Omental fat pad (tissue), 4 donors: ENCODE measurements around the gene CREB5. TPM values are rescaled to one million over a fixed set of nuclear protein-coding genes. Genes with fewer than 3 reads are reported as not detected.

Experiments
- ATAC-seq: fragments of 150-250 bp; one replicate; pipeline ENCODE4 v1.9.1; 2016; ENCODE audit warnings: mild to moderate bottlenecking, moderate library complexity; ENCODE audit not compliant: low FRiP score
- DNase-seq: peaks from one replicate; pipeline ENCODE4 v3.0.0-alpha.2; 2019; ENCODE audit warnings: low spot score
- total RNA-seq, 4 donors: library from RNA; depleted of rRNA; stranded (reverse); fragments of >200 nt; gene quantifications; one replicate each; pipeline ENCODE4 v1.1.0, GENCODE V29; 2016
- TF ChIP-seq, protein P1 (sequence below), 3 donors: fragments of 450-650 bp; IDR thresholded peaks; one replicate each; pipeline ENCODE4 v1.5.1; 2016 to 2017; ENCODE audit warnings: antibody characterized with exemption in 3 of 3, mild to moderate bottlenecking in 3 of 3, moderate library complexity in 2 of 3

CREB5 gene
- total RNA-seq, 4 donors from 2014 or later, result 27.9 to 87.0 (median 42.9) TPM

DNA sequence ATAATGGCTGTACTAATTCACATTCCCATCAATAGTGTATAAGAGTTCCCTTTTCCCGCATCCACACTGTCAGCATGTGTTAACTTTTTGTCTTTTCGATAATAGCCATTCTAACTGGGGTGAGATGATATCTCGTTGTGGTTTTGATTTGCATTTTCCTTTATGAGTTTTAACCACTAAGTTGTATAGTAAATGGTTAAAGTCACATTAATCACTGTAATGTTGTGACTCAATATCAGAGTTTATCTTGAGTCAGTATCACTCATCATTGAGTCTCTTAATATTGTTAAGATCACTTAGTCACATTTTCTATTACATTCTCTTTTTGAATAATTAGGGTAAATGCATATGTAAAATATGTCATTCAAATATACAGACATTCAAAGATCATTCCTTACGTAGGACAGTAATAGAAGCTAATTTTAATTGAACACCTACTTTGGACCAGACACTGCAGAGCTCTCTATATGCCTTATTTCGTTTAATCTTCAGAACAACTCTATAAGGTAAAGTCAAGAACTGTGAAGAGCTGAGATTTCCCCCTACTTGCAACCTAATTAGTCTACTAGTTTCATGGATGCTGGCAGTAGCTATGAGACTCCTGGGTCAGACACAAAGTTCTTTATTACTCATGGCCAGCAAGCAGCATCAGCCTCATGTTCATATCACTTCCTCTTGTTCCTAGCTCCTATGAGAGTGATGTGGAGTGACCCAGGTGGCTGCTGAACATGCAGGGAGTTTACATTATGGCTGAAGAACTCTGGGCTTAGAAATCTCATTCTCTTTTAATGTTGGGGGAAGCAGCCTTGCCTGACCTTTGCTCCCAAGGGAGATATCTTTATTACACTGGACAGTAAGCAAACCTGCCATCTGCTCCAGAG, 30.5 kb downstream of the CREB5 start:
- DNase-seq (no peak), ATAC-seq (no peak)
- TF ChIP-seq, protein P1, sequence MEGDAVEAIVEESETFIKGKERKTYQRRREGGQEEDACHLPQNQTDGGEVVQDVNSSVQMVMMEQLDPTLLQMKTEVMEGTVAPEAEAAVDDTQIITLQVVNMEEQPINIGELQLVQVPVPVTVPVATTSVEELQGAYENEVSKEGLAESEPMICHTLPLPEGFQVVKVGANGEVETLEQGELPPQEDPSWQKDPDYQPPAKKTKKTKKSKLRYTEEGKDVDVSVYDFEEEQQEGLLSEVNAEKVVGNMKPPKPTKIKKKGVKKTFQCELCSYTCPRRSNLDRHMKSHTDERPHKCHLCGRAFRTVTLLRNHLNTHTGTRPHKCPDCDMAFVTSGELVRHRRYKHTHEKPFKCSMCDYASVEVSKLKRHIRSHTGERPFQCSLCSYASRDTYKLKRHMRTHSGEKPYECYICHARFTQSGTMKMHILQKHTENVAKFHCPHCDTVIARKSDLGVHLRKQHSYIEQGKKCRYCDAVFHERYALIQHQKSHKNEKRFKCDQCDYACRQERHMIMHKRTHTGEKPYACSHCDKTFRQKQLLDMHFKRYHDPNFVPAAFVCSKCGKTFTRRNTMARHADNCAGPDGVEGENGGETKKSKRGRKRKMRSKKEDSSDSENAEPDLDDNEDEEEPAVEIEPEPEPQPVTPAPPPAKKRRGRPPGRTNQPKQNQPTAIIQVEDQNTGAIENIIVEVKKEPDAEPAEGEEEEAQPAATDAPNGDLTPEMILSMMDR (IDR thresholded peaks at IDR 0.05), result no peak

GRCh38 chr7:28446131-28446530, 33.8 kb downstream of the CREB5 start:
- no peak for DNase-seq
- TF ChIP-seq, protein P1 (IDR thresholded peaks at IDR 0.05), result no peak
- no peak for ATAC-seq

- TF ChIP-seq, protein P1 (IDR thresholded peaks at IDR 0.05), result no peak
- ATAC-seq (no peak), DNase-seq (no peak)
Observed at GRCh38 chr7:28447071-28447470, 34.8 kb downstream of the CREB5 start.

- DNase-seq (no peak), ATAC-seq (no peak)
- TF ChIP-seq, protein P1 (IDR thresholded peaks at IDR 0.05), result no peak
Observed at GRCh38 chr7:28448708-28449107, 36.4 kb downstream of the CREB5 start.

- DNase-seq (no peak), ATAC-seq (no peak)
- TF ChIP-seq, protein P1 (IDR thresholded peaks at IDR 0.05), result no peak
Observed at GRCh38 chr7:28452681-28453080, 40.4 kb downstream of the CREB5 start.

GRCh38 chr7:28455486-28455885, 43.2 kb downstream of the CREB5 start:
- TF ChIP-seq, protein P1 (IDR thresholded peaks at IDR 0.05), result no peak
- DNase-seq (no peak), ATAC-seq (no peak)

DNA sequence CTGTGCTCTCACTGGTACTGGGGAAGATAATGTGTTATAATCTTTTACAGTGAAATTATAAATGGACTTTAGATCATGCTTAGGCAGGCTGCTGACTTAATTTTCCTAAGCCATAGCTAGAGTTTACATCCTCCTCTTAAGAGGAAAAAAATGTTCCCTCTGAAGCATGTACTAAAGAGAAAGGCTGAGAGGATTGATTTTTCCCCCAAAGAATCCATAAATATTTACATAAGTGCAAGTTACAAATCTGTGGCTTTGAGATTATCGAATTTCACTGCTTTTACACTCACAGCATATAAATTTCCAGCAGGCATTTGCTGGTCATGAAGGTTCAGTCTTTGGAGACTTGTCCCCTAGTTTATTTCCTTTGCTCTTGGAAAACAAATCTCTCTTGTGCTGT, 43.7 kb downstream of the CREB5 start:
- TF ChIP-seq, protein P1 (IDR thresholded peaks at IDR 0.05), result no peak
- no peak for DNase-seq
- no peak for ATAC-seq
